Measurements from ENCODE around the gene SORCS3.

SORCS3 gene

DNA sequence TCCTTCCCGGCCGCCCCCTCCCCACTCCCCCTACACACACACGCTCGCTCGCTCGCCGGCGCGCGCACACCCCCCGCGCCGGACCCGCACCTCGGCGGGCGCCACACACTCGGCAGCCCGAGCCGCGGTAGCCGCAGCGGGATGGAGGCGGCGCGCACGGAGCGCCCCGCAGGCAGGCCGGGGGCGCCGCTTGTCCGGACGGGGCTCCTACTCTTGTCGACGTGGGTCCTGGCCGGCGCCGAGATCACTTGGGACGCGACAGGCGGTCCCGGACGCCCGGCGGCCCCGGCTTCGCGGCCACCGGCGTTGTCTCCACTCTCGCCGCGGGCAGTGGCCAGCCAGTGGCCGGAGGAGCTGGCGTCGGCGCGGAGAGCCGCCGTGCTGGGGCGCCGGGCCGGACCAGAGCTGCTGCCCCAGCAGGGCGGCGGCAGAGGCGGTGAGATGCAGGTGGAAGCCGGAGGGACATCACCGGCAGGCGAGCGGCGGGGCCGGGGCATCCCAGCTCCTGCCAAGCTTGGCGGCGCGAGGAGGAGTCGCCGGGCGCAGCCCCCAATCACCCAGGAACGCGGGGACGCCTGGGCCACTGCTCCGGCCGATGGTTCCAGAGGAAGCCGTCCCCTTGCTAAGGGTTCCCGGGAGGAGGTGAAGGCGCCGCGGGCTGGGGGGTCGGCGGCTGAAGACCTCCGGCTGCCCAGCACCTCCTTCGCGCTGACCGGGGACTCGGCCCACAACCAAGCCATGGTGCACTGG, at the start of gene SORCS3:
SORCS3 (plus strand) TSS at position 104 of the 750 bp plus-strand sequence.
- no peak for DNase-seq (ENCODE audit: low read depth)

DNA sequence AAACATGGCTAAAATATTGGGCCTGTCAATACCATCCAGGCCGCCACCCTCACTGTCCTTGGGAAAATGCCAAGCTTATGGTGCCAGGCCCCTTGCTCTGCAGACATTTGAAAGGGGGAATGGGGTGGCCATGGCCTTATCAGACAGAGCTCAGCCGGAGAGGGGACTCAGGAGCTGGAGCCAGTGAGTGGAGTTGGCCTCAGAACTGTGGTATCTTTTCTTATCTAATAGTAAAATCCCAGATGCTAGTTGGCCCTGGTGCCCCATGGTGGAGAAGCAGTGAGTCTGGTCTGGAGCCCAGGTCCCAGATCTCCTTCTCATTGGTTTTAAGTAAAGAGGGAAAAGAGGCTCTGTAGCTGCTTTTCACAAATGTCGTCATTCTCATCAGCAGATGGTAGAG, 49.6 kb upstream of the SORCS3 start:
- DNase-seq (ENCODE audit: low read depth), result no peak

GRCh38 chr10:104601166-104601565, 39.9 kb upstream of the SORCS3 start:
- DNase-seq (ENCODE audit: low read depth), result no peak

DNA sequence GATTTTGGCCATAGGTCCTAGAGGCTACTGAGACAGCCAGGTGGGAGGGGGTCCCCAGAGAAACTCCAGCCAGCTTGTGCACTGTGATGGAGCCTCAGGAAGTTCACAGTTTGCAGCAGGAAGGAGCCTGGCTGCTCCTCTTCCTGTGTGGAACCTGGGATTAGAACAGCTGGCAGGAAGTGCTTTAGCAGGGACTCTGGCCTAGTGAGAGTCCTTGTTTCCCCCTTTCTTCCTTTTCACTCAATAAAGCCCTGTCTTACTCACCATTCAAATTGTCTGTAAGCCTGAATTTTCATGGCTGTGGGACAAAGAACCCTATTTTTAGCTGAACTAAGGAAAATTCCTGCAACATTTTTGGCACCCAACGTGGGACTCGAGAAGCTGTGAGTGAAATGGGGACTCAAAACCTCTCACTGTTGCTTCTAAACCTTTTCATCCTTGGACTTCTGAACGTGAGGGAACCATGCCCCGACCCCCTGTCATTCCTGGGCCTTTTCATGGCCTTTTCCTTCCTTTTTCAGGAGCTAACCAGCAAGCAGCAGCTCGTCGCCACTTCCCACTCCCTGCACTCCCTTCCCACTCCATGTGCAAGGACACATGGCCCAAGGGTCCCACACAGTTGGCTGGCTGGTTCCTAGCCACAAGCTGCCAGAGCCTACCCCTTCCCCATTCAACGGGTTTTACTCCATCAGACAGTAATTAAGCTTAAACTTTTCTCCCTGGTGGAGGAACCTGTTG, 32.8 kb upstream of the SORCS3 start:
- DNase-seq (ENCODE audit: low read depth), result no peak

- DNase-seq (ENCODE audit: low read depth), result peak; percentile 97
These were observed 28.4 kb upstream of the SORCS3 start for GRCh38 chr10:104612571-104613205.

DNA sequence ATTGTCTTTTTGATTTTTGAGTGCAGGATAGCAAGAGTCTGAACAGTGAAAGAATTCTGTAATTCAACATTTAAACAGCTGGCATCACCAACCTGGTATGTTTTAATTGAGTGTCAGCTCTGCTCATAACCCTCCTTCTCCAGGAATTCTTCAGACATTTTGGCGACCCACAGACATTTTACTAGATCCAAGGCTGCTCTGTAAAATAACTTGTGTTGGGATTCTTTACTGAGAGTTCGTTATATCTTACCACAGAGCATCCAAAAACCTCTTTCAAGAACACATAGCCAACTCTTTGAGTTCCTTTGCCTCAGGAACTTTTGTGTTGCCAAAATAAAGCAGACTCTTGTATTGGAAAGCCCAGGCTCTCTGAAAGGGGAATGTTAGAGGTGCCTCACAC, 27.7 kb upstream of the SORCS3 start:
- DNase-seq (ENCODE audit: low read depth), result no peak

GRCh38 chr10:104614245-104614831, 26.8 kb upstream of the SORCS3 start:
- peak; percentile 26 for DNase-seq (ENCODE audit: low read depth)

GRCh38 chr10:104615136-104615535, 26.0 kb upstream of the SORCS3 start:
- no peak for DNase-seq (ENCODE audit: low read depth)

DNA sequence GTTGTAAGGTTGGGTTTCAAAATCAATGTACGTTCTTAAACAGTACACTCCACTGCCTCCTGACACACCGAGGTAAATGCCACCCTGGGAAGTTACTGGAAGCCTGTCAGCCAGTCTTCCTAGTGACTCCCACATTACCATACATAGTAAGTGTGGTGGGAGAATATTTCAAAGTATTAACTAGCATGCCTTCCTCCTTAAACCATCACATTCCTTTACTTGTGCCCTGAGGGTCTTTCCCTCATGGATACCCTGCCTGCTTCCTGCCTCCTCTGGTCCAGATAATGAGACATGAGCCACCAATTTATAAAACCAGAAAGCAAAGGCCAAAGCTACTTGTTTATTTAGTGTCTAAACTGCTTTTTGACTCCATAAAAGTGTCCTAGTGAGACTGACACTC, 23.3 kb upstream of the SORCS3 start:
- no peak for DNase-seq (ENCODE audit: low read depth)

DNA sequence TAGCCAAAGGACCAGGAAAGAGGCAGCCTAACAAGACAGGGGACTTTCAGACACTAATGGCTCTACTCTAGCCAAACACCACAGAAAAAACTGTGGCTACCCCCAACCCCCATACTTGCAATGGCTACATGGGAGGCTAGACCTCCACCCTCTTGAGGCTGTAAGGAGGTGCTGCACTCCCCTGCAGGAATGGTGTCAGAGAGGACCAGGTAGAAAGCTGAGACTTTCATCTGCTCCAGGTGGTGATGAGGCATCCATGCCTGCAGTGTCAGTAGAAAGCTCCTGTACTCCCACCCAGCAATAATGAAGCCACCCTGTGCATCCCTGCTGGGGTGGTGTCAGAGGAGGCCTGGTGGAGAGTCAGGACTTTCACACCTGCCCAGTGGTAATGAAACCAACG, 18.9 kb upstream of the SORCS3 start:
- no peak for DNase-seq (ENCODE audit: low read depth)

DNA sequence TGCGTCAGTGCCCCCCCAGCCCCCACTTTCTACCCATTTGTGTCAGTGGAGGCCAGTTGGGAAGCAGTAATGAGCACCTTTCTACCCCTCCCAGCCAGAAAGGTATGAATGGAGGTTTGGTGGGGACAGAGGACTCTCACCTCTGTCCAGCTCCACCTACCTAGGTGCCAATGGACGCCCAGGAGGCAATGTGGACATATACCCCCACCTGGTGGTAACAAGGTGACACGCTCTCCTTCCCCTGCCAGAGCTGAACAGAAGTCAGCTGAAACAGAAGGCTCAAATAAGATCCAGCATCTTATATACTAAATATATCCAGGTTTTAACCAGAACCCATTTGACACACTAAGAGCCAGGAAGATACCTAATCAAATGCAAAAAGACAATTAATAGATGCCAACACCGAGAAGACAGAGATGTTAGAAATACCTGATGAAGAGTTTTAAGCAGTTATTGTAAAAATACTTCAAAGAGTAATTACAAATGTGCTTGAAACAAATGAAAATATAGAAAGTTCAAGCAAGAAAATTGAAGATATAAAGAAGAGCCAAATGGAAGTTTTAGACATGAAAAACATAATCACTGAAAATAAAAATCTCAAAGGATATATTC, 18.4 kb upstream of the SORCS3 start:
- DNase-seq (ENCODE audit: low read depth), result no peak

DNA sequence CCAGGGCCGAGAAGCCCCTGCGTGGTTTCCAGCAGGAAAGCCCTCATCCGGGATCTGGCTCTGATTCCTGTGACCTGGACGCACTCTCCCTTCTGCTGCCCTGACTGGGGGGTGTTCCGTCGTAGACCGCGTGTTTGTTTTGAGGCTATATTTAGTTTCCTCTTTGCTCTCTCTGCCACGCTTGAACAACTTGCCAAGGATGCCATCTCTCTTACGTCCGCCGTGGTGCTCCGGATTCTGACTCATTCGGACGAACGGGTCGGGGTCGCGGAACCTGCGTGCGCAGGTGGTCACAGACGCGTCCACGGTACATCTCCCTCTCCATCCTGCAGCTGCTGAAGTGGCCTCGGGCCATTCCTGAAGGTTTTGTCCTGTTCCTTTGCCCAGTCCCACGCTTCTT, 10.4 kb upstream of the SORCS3 start:
- no peak for DNase-seq (ENCODE audit: low read depth)

GRCh38 chr10:104631946-104632345, 9.1 kb upstream of the SORCS3 start:
- DNase-seq (ENCODE audit: low read depth), result no peak

- no peak for DNase-seq (ENCODE audit: low read depth)
These were observed 2.1 kb upstream of the SORCS3 start for GRCh38 chr10:104638861-104639589.

GRCh38 chr10:104639590-104640338, 1.3 kb upstream of the SORCS3 start:
- no peak for DNase-seq (ENCODE audit: low read depth)

DNA sequence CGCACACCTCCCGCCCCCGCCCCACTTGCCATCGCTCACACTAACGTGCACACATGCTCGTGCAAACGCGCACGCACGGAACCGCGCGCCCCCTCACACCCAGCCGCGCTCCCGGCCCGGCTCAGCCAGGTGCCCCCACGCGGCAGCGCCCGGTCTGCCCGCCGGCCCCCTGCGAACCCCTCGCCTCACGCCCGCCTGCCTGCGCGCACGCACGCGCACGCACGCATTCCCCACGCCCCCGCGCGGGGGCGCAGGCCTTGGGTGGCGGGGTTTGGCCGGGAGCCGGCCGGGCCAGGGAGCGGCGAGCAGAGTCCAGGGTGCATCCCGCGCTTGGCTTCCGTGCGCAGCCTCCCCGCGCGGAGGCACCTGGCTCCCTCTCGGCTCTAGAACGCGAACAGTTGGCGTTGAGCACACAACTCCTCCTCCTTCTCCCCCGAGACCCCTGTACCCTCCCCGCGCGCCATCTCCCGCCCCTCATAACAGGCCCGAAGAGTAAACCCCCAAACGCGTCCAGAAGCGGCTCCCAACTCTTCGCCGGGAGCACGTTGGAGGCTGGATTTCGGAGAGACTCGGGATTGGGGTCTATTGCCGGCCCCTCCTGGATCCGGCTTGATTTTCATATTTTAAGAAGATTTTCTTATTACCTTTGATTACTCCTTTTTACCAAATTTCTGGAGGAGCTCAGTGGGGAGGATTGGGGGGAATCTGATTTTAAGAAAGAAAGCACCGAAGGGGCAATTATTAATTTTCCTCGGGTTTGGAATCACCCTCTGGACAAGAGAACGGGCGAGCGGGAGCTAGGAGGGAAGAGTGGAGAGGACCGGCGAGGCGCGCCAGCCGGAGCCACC, 527 bp upstream of the SORCS3 start:
- DNase-seq (ENCODE audit: low read depth), result no peak

DNA sequence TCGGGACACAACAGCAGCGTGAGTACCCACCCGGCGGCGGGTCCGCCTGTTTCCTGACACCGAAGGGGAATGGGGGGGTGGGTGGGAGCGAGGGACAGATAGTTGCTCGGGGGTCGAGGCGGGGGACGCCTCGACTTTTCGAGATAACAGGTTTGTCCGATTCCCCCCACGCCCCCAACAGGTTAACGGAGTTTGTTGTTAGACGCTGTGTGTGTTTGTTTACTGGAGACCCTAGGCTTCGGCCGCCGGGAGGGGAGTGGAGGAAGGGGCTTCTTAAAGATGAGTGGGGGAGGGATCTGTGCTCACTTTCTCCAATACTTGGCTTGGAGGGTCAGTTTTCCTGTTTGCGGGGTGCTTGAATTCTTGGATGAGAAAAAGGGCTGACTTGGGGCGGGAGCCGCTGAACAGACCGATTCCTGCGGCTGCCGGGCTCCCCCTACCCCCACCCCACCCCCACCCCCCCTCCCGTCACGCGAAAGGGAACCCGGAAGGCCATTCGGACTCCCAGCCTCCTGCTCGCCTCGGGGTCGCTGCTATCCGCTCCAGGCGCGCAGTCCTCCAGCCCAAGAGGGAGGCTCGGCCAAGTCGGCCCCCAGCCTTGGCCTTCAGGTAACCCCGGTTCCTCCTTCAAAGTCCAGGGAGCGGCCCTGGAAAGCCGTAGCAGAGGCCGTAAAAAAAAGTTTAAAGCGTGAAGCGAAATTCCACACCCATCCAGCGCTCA, 1.0 kb downstream of the SORCS3 start:
- DNase-seq (ENCODE audit: low read depth), result no peak

- DNase-seq (ENCODE audit: low read depth), result no peak
These were observed 1.7 kb downstream of the SORCS3 start for GRCh38 chr10:104642658-104643302.

GRCh38 chr10:104643303-104643663, 2.2 kb downstream of the SORCS3 start:
- no peak for DNase-seq (ENCODE audit: low read depth)

Measured in CMK (cell line).